ENCODE measurements around the gene TNIK. TPM values are rescaled to one million over a fixed set of nuclear protein-coding genes. Genes with fewer than 3 reads are reported as not detected.

TNIK gene
- total and polyA plus RNA-seq, 2 of the 4 experiments (the other 2 are of a cell fraction), result 3.4 to 6.3 TPM

DNA sequence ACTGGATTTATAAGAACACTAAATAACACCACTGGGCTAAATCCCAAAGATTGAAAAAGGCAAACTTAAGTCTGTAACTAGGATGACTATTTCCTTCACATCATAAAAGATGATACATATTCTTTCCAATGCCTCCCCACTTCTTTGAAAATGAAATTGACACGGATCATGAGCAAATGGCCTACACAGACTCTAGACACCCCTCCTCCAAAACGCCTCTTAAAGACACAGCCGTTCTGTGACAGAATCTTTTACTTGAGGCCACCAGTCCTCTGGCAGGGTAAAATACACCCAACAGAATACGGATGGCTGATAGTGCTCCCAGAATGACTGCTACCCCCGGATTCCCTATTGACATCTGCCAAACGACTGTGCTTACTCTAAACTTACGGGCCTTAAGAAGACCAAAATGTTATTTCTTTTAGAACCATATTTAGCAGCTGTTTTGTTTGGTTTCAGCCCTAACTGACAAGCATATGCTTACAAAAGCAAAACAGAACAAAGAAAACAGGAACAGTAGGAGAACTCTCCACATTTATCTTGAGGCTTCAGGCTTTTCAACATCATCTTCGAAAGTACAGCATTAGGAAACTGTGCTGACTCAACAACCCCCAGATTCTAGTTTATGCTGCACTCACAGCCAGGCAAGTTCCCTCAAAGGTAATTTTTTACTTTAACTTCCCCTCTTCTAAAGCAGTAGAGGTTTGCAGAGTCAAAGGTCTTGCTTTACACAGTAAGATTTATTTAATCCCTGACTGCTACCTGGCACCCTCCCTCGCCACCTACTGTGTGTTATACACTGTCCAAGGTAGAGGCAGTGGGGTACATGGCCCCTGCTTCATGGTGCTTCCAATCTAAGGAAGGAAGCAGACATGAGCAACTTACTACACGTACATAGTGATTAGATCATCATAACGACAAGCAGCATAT is 84.3 kb downstream of the TNIK start:
- Histone ChIP-seq H3K27me3 (ENCODE audit: control insufficient read depth, insufficient read depth, low read length) (no peaks in the 10 kb centered on the region), H2BK120ac (ENCODE audit: low read depth, low read length) (peak overlapping the region; percentile 72), H4K5ac (ENCODE audit: low read depth, low read length) (peak overlapping the region; percentile 50), H3K4me2 (ENCODE audit: low read depth, low read length) (peak overlapping the region; percentile 36; the same call in 1 of the 2 replicates), H3K4ac (ENCODE audit: low read depth, low read length) (peak overlapping the region; percentile 38; the same call in 1 of the 2 replicates), H3K23ac (ENCODE audit: low read depth, low read length) (peak overlapping the region; percentile 65; the same call in 1 of the 2 replicates), H4K91ac (ENCODE audit: insufficient read depth, low read depth, low read length) (peak overlapping the region; percentile 43; the same call in 1 of the 2 replicates), H3K9ac (ENCODE audit: low read depth, low read length) (no peak overlapping the region), H4K20me1 (ENCODE audit: insufficient read depth, low read length) (no peaks in the 10 kb centered on the region), H2AK9ac (replicated peaks; ENCODE audit: low read depth, low read length, poor library complexity) (no peak overlapping the region), H3K56ac (ENCODE audit: extremely low read depth, insufficient read depth, low read length) (no peak overlapping the region), H3K4me1 (ENCODE audit: control insufficient read depth, insufficient read depth, low read length) (peaks cover 17% of the 10 kb centered on the region), H2AK5ac (ENCODE audit: low read depth, low read length) (peak overlapping the region; percentile 52; the same call in 1 of the 2 replicates), H3K4me3 (ENCODE audit: insufficient read depth, low read depth, low read length) (no peak overlapping the region), H3K79me1 (ENCODE audit: low read depth in 1 of 2, low read length in 2 of 2) (no peaks in the 10 kb centered on the region), H3K18ac (ENCODE audit: low read depth, low read length) (peak overlapping the region; percentile 18), H4K8ac (ENCODE audit: low read depth in 2 of 2, low read length in 2 of 2) (peak overlapping the region in 1 of 2 experiments; percentile 63; a peak in 2 of 4 replicates), H2BK20ac (ENCODE audit: low read depth, low read length) (peak overlapping the region; percentile 82; the same call in 1 of the 2 replicates), H3K14ac (replicated peaks; ENCODE audit: low read depth, low read length) (peak overlapping the region; percentile 48; the same call in 1 of the 2 replicates), H2BK5ac (ENCODE audit: low read depth, low read length, poor library complexity, severe bottlenecking) (peak overlapping the region; percentile 41), H3K9me1 (ENCODE audit: insufficient read depth, low read length) (peaks cover 2% of the 10 kb centered on the region; the same call in 1 of the 2 replicates), H2BK15ac (ENCODE audit: low read depth, low read length) (peak overlapping the region; percentile 55), H3K36me3 (ENCODE audit: control insufficient read depth, insufficient read depth, low read length) (no peaks in the 10 kb centered on the region), H2AFZ (replicated peaks; ENCODE audit: low read length, poor library complexity) (no peak overlapping the region), H3K27ac (ENCODE audit: insufficient read depth, low read length) (no peak overlapping the region), H3K9me3 (ENCODE audit: control insufficient read depth, insufficient read depth, low read length) (no peaks in the 10 kb centered on the region)
- POLR2A ChIA-PET (ENCODE audit: unreplicated experiment), result no interaction called here
- DNase-seq (peak; percentile 65), ATAC-seq (ENCODE audit: low read depth) (peak; percentile 44)
- intact Hi-C loops (cut with micrococcal nuclease) (no loop called here), in situ Hi-C loops (cut with MboI; ENCODE audit: low sequenced_read_pairs) (no loop called here), dilution Hi-C loops (cut with HindIII; ENCODE audit: low sequenced_read_pairs, unreplicated experiment) (no loop called here)
- CTCF ChIA-PET, result no interaction called here
- 40% methylated on average over 3 of the region's 11 CpGs; no CpG with 5 or more reads in 1 of the 2 experiments for WGBS, 2 experiments (ENCODE audit: extremely low coverage in 2 of 2, insufficient read length in 1 of 2)
- 0 out of 2 replicates have a peak, but pooled peaks have one; percentile 9 for TF ChIP-seq CEBPB (IDR thresholded peaks at IDR 0.05; ENCODE audit: low read depth, low read length)
- TF ChIP-seq MXI1 (IDR thresholded peaks at IDR 0.05; ENCODE audit: borderline replicate concordance, low read depth, low read length), result no peak
- TF ChIP-seq, protein P1, sequence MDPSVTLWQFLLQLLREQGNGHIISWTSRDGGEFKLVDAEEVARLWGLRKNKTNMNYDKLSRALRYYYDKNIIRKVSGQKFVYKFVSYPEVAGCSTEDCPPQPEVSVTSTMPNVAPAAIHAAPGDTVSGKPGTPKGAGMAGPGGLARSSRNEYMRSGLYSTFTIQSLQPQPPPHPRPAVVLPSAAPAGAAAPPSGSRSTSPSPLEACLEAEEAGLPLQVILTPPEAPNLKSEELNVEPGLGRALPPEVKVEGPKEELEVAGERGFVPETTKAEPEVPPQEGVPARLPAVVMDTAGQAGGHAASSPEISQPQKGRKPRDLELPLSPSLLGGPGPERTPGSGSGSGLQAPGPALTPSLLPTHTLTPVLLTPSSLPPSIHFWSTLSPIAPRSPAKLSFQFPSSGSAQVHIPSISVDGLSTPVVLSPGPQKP (IDR thresholded peaks at IDR 0.05; ENCODE audit: borderline replicate concordance, low read depth, low read length), result no peak
- peak; percentile 60 for TF ChIP-seq MAFK (IDR thresholded peaks at IDR 0.05; ENCODE audit: low read depth, low read length)
- BruUV-seq (replicated peaks), result no TSS peak

Measured in IMR-90 (cell line).